Naive thymus-derived CD4-positive, alpha-beta T cell (primary cell): ENCODE measurements around the gene NUP205. TPM values are rescaled to one million over a fixed set of nuclear protein-coding genes. Genes with fewer than 3 reads are reported as not detected.
"Not testable (repeated sequence)": the region's sequence is repeated elsewhere in the genome, so short reads cannot be mapped to it uniquely, and the experiment has no call there.

Source experiments
- ATAC-seq: fragments of 150-1000 bp; cut with Tn5 transposase; 2 replicates; pipeline ENCODE4 v1.10.0; 2021; ENCODE audit warnings: mild to moderate bottlenecking, moderate library complexity
- CTCF ChIA-PET: fragments of 350-600 bp; sonication (Branson Sonifier 250); formaldehyde crosslinking; loops from one replicate; lab custom pipeline; 2021; ENCODE audit warnings: antibody characterized with exemption; lab: Charles Lee
- POLR2A ChIA-PET: fragments of 350-600 bp; sonication (Branson Sonifier 250); formaldehyde crosslinking; loops from one replicate; lab custom pipeline; 2021; ENCODE audit warnings: antibody characterized with exemption, inconsistent platforms; lab: Charles Lee
- DNase-seq, 9 donors: peaks; one replicate each; pipeline versions ENCODE4 v3.0.0 to v3.0.0-alpha.2; 2020 to 2022; ENCODE audit warnings: mixed read lengths in 1 of 9
- H3K27ac ChIP-seq: one replicate; pipeline ENCODE4 v1.7.0; 2013; ENCODE audit warnings: mild to moderate bottlenecking, low read depth, low read length, moderate library complexity
- H3K27me3 ChIP-seq, 2 donors: one replicate each; pipeline ENCODE4 v1.7.0; 2013; ENCODE audit warnings: low read length in 2 of 2, mild to moderate bottlenecking in 2 of 2, moderate library complexity in 2 of 2; ENCODE audit not compliant: control insufficient read depth in 2 of 2, insufficient read depth in 2 of 2
- H3K36me3 ChIP-seq, 3 experiments: 1 replicate in 2 of 3; 2 replicates in 1 of 3; pipeline ENCODE4 v1.7.0; 2013; ENCODE audit warnings: low read length in 3 of 3, mild to moderate bottlenecking in 3 of 3, moderate library complexity in 1 of 3; ENCODE audit not compliant: insufficient read depth in 3 of 3, control insufficient read depth in 2 of 3
- H3K4me1 ChIP-seq, 2 donors: one replicate each; pipeline ENCODE4 v1.7.0; 2013; ENCODE audit warnings: low read length in 2 of 2, mild to moderate bottlenecking in 2 of 2, moderate library complexity in 1 of 2; ENCODE audit not compliant: control insufficient read depth in 2 of 2, insufficient read depth in 2 of 2
- H3K4me3 ChIP-seq: 2 replicates; pipeline ENCODE4 v1.7.0; 2013; ENCODE audit warnings: mild to moderate bottlenecking, low read length
- H3K9me3 ChIP-seq, 3 experiments: 1 replicate in 2 of 3; 2 replicates in 1 of 3; pipeline ENCODE4 v1.7.0; 2013; ENCODE audit warnings: low read length in 3 of 3; ENCODE audit not compliant: control insufficient read depth in 2 of 3
- H3K27ac Mint-ChIP-seq, 9 donors: one replicate each; pipeline ENCODE4 v1.8.0; 2020 to 2022; ENCODE audit warnings: mixed read lengths in 9 of 9, mild to moderate bottlenecking in 8 of 9, moderate library complexity in 5 of 9, inconsistent platforms in 2 of 9
- H3K27me3 Mint-ChIP-seq, 5 donors: one replicate each; pipeline ENCODE4 v1.8.0; 2021 to 2022; ENCODE audit warnings: mixed read lengths in 5 of 5, mild to moderate bottlenecking in 1 of 5
- H3K36me3 Mint-ChIP-seq, 5 donors: one replicate each; pipeline ENCODE4 v1.8.0; 2020 to 2022; ENCODE audit warnings: mixed read lengths in 5 of 5, mild to moderate bottlenecking in 3 of 5, inconsistent platforms in 1 of 5
- H3K4me1 Mint-ChIP-seq, 7 donors: one replicate each; pipeline ENCODE4 v1.8.0; 2020 to 2022; ENCODE audit warnings: mixed read lengths in 7 of 7, mild to moderate bottlenecking in 3 of 7, inconsistent platforms in 1 of 7
- H3K4me3 Mint-ChIP-seq, 10 donors: one replicate each; pipeline ENCODE4 v1.8.0; 2020 to 2022; ENCODE audit warnings: mild to moderate bottlenecking in 10 of 10, mixed read lengths in 10 of 10, moderate library complexity in 6 of 10, inconsistent platforms in 2 of 10
- H3K9me3 Mint-ChIP-seq, 11 donors: one replicate each; pipeline ENCODE4 v1.8.0; 2020 to 2022; ENCODE audit warnings: mixed read lengths in 11 of 11, mild to moderate bottlenecking in 4 of 11, inconsistent platforms in 1 of 11, moderate library complexity in 1 of 11
- intact Hi-C, 2 donors: fragments of 100-400 bp; cut with micrococcal nuclease; formaldehyde crosslinking; loops; one replicate each; pipeline ENCODE4 v1.15.1; 2023
- polyA plus RNA-seq, 2 donors: library from polyadenylated mRNA; unstranded; fragments of 300-500 nt; fragmentation: Illumina TruSeq; gene quantifications; one replicate each; pipeline ENCODE4 v1.2.3, GENCODE V29; 2021
- total RNA-seq, 6 experiments: library from RNA in 5 of 6; stranded (reverse) in 5 of 6; gene quantifications; 1 replicate in 5 of 6; 2 replicates in 1 of 6; pipeline ENCODE4 v1.2.3 and lab custom pipeline; 2021 to 2026

Gene NUP205
- total and polyA plus RNA-seq, 7 experiments from 2014 or later = 22.9 to 88.8 (median 54.3) TPM

DNA sequence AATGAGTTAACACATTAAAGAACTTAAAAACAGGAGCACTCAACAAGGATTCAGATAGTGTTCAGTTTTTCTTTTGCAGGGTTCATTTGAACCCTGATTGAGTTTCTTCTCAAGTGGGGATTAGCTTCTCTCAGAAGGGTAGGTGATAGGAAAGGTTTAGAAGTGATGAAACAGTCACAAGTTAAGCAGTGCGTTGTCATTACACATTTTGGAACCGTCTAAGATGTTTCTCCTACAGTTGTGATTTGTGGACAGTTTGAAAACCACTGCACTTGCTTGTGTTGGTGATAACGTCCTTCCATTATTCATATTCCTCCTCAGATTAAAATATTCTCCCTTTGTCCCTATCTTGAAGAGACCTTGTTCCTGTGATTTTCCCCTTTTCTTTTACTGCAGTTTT is 107.3 kb downstream of the NUP205 start:
- peaks cover 6 to 15% of the 10 kb centered on the region in 2 donors for H3K4me1 ChIP-seq
- intact Hi-C loops = loop anchor here in 1 of 2 donors (10.0 kb wide), 1 partner anchor 1210 kb away; the partner anchor contains the start of gene AKR1B1
- H3K36me3 ChIP-seq = peaks cover 0 to 3% (median 0%) of the 10 kb centered on the region in 3 experiments
- ChIA-PET POLR2A (no interaction called here), CTCF (no interaction called here)
- no peak overlapping the region for H3K4me3 ChIP-seq
- no peak for ATAC-seq
- Mint-ChIP-seq H3K27ac (peak overlapping the region in 1 of 9 donors; percentile 24), H3K9me3 (peaks cover 0 to 7% (median 0%) of the 10 kb centered on the region in 11 donors), H3K36me3 (peaks cover 5 to 24% (median 13%) of the 10 kb centered on the region in 5 donors), H3K27me3 (no peaks in the 10 kb centered on the region), H3K4me1 (peaks cover 36 to 74% (median 66%) of the 10 kb centered on the region in 7 donors), H3K4me3 (peak overlapping the region in 5 of 10 donors; percentile 10 to 90 (median 42))
- H3K9me3 ChIP-seq = no peaks in the 10 kb centered on the region
- no peaks in the 10 kb centered on the region for H3K27me3 ChIP-seq
- DNase-seq = no peak
- H3K27ac ChIP-seq = no peak overlapping the region

DNA sequence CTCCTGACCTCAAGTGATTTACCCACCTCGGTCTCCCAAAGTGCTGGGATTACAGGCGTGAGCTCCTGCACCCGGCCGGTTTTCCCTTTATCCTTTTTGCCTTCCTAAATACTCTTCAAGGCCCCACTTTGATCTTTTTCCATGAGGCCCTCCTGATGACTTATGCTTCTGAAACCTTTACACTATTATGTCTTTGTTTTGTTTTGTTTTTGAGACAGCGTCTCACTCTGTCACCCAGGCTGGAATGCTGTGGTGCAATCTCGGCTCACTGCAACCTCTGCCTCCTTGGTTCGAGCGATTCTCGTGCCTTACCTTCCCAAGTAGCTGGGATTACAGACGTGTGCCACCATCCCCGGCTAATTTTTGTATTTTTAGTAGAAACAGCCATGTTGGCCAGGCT is 108.4 kb downstream of the NUP205 start:
- H3K27me3 Mint-ChIP-seq = no peaks in the 10 kb centered on the region
- peak overlapping the region in 5 of 10 donors; percentile 10 to 48 (median 38) for H3K4me3 Mint-ChIP-seq
- ChIA-PET POLR2A (no interaction called here), CTCF (no interaction called here)
- ATAC-seq = no peak
- Histone ChIP-seq H3K4me3 (no peak overlapping the region), H3K36me3 (peaks cover 0 to 3% (median 0%) of the 10 kb centered on the region in 3 experiments), H3K9me3 (no peaks in the 10 kb centered on the region), H3K27me3 (no peaks in the 10 kb centered on the region), H3K4me1 (peaks cover 6 to 15% of the 10 kb centered on the region in 2 donors), H3K27ac (no peak overlapping the region)
- intact Hi-C loops = loop anchor here in 1 of 2 donors (10.0 kb wide), 1 partner anchor 1211 kb away; the partner anchor contains the start of gene AKR1B1
- peaks cover 36 to 82% (median 72%) of the 10 kb centered on the region in 7 donors for H3K4me1 Mint-ChIP-seq
- peaks cover 0 to 7% (median 0%) of the 10 kb centered on the region in 11 donors for H3K9me3 Mint-ChIP-seq
- no peak for DNase-seq
- peaks cover 5 to 24% (median 14%) of the 10 kb centered on the region in 5 donors for H3K36me3 Mint-ChIP-seq
- no peak overlapping the region for H3K27ac Mint-ChIP-seq

DNA sequence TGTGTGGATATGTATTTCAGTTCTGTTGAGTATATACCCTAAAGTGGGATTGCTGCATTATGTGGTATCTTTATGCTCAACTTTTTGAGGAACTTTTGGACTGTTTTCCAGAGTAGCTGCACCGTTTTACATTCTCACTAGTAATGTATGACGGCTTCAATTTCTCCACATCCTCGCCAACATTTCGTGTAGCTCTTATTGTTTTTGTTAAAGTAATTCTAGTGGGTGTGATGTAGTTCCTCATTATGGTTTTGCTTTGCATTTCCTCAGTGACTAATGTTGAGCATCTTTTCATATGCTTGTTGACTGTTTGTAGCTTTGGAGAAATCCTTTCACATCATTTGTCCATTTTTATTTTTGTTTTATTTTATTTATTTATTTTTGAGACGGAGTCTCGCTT is 109.1 kb downstream of the NUP205 start:
- no peak overlapping the region for H3K27ac ChIP-seq
- Mint-ChIP-seq H3K4me3 (peak overlapping the region in 3 of 10 donors; percentile 10 to 48 (median 40)), H3K36me3 (peaks cover 5 to 19% (median 14%) of the 10 kb centered on the region in 5 donors), H3K9me3 (peaks cover 0 to 4% (median 0%) of the 10 kb centered on the region in 11 donors), H3K4me1 (peaks cover 31 to 82% (median 70%) of the 10 kb centered on the region in 7 donors), H3K27ac (no peak overlapping the region), H3K27me3 (no peaks in the 10 kb centered on the region)
- CTCF ChIA-PET = no interaction called here
- no peaks in the 10 kb centered on the region for H3K27me3 ChIP-seq
- peaks cover 0 to 3% (median 0%) of the 10 kb centered on the region in 3 experiments for H3K36me3 ChIP-seq
- no peak overlapping the region for H3K4me3 ChIP-seq
- intact Hi-C loops = loop anchor here in 1 of 2 donors (10.0 kb wide), 1 partner anchor 1212 kb away; the partner anchor contains the start of gene AKR1B1
- no peak for ATAC-seq
- POLR2A ChIA-PET = no interaction called here
- H3K9me3 ChIP-seq = no peaks in the 10 kb centered on the region
- peaks cover 6 to 13% of the 10 kb centered on the region in 2 donors for H3K4me1 ChIP-seq
- no peak for DNase-seq

DNA sequence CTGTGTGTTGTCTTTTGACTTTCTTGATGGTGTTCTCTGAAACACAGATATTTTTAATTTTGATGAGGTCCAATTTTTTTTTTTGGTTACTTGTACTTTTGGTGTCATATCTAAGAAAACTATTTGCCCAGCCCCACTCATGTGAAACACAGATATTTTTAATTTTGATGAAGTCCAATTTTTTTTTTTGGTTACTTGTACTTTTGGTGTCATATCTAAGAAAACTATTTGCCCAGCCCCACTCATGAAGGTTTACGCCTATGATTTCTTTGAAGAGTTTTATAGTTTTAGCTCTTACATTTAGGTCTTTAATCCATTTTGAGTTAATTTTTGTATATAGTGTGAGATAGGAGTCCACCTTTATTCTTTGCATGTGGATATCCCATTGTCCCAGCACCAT is 109.9 kb downstream of the NUP205 start:
- H3K4me3 Mint-ChIP-seq = not testable (repeated sequence)

DNA sequence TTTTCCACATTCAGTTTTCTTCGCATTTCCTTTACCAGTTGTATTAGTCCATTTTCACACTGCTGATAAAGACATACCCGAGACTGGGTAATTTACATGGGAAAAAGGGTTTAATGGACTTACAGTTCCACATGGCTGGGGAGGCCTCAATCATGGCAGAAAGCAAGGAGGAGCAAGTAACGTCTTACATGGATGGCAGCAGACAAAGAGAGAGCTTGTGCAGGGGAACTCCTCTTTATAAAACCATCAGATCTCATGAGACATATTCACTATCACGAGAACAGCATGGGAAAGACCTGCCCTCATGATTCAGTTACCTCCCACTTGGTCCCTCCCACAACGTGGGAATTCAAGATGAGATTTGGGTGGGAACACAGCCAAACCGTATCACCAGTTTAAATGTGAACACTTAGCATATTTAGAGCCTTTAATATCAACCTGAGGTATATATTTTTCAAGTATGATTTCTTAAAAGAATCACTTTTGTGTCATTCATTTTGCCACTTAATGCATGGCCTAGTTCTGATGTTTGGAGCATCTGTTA is 111.2 kb downstream of the NUP205 start:
- H3K27me3 Mint-ChIP-seq, H3K36me3 ChIP-seq, H3K27ac ChIP-seq, H3K27me3 ChIP-seq, H3K4me1 ChIP-seq, H3K9me3 Mint-ChIP-seq, H3K27ac Mint-ChIP-seq, DNase-seq, H3K4me3 ChIP-seq, POLR2A ChIA-PET, ATAC-seq, H3K9me3 ChIP-seq, CTCF ChIA-PET: not testable (repeated sequence)
- Mint-ChIP-seq H3K36me3 (peaks cover 4 to 27% (median 14%) of the 10 kb centered on the region in 5 donors), H3K4me1 (peaks cover 32 to 74% (median 67%) of the 10 kb centered on the region in 7 donors), H3K4me3 (peak overlapping the region in 2 of 10 donors; percentile 11 to 12)
- intact Hi-C loops = loop anchor here in 1 of 2 donors (10.0 kb wide), 1 partner anchor 1214 kb away; the partner anchor contains the start of gene AKR1B1

More for the DNA sequence above, 109.9 kb downstream of the NUP205 start:
- H3K4me3 ChIP-seq, ATAC-seq, H3K36me3 ChIP-seq, H3K27ac ChIP-seq, H3K27ac Mint-ChIP-seq, H3K9me3 Mint-ChIP-seq, H3K27me3 ChIP-seq, POLR2A ChIA-PET, DNase-seq, H3K27me3 Mint-ChIP-seq, H3K9me3 ChIP-seq, CTCF ChIA-PET: not testable (repeated sequence)
- intact Hi-C loops = loop anchor here in 1 of 2 donors (10.0 kb wide), 1 partner anchor 1213 kb away; the partner anchor contains the start of gene AKR1B1
- H3K4me1 ChIP-seq = peaks cover 6 to 11% of the 10 kb centered on the region in 2 donors
- H3K36me3 Mint-ChIP-seq = peaks cover 5 to 18% (median 14%) of the 10 kb centered on the region in 5 donors
- H3K4me1 Mint-ChIP-seq = peaks cover 29 to 78% (median 69%) of the 10 kb centered on the region in 7 donors

DNA sequence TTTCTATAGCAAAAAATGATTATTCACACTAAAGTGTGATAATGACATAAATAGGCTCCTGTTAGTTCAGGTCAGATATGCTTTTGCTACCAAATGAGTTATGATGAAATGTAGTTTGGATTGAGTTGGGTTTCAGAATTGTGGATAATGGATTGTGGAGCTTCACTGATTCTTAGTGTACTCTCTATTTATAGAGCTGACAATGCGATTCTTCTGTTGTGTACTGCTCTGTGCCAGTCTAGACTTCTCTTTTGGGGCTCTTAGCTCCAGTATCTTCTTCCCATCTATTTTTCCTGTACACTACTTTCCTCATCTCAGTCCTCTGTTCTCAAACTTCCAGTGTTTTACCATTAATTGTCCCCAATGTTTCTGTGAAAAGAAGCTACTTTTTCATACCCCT is 112.1 kb downstream of the NUP205 start:
- H3K36me3 Mint-ChIP-seq = peaks cover 10 to 35% (median 19%) of the 10 kb centered on the region in 5 donors
- Histone ChIP-seq H3K27me3 (no peaks in the 10 kb centered on the region), H3K9me3 (no peaks in the 10 kb centered on the region), H3K4me1 (no peaks in the 10 kb centered on the region), H3K27ac (no peak overlapping the region), H3K4me3 (no peak overlapping the region), H3K36me3 (peaks cover 0 to 12% (median 10%) of the 10 kb centered on the region in 3 experiments)
- no peaks in the 10 kb centered on the region for H3K27me3 Mint-ChIP-seq
- H3K27ac Mint-ChIP-seq = peak overlapping the region in 2 of 9 donors; percentile 2 to 32
- DNase-seq (no peak), ATAC-seq (no peak)
- CTCF ChIA-PET = no interaction called here
- intact Hi-C loops = loop anchor here in 1 of 2 donors (10.0 kb wide), 1 partner anchor 1215 kb away; the partner anchor contains the start of gene AKR1B1
- POLR2A ChIA-PET = interaction anchor here (0.7 kb wide), 1 partner anchor 1020 kb away, joined by 3 read pairs; no protein-coding TSS in a partner anchor
- peaks cover 0 to 4% (median 0%) of the 10 kb centered on the region in 11 donors for H3K9me3 Mint-ChIP-seq
- peaks cover 26 to 66% (median 61%) of the 10 kb centered on the region in 7 donors for H3K4me1 Mint-ChIP-seq
- peak overlapping the region in 2 of 10 donors; percentile 24 to 26 for H3K4me3 Mint-ChIP-seq
